ENCODE data around the gene EFNA1.

DNA sequence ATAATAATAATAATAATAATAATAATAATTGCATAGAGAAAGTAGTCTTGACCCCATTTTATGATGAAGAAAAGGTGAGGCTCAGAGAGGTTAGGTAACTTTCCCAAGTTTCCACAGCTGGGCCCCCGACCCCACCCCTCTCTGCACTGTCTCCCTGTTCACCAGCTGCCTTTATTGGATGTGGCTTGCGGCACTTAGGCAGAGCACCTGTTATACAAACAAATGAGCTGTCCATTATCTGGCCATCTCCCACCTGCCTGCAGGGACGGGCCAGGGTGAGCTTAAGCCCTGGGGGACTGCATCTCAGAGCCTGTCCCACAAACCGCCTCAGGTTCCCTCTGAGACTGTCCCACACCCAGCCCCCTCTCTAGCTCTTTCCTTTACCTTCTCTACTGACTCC, 10.1 kb upstream of the EFNA1 start:
- TF ChIP-seq, protein P1, sequence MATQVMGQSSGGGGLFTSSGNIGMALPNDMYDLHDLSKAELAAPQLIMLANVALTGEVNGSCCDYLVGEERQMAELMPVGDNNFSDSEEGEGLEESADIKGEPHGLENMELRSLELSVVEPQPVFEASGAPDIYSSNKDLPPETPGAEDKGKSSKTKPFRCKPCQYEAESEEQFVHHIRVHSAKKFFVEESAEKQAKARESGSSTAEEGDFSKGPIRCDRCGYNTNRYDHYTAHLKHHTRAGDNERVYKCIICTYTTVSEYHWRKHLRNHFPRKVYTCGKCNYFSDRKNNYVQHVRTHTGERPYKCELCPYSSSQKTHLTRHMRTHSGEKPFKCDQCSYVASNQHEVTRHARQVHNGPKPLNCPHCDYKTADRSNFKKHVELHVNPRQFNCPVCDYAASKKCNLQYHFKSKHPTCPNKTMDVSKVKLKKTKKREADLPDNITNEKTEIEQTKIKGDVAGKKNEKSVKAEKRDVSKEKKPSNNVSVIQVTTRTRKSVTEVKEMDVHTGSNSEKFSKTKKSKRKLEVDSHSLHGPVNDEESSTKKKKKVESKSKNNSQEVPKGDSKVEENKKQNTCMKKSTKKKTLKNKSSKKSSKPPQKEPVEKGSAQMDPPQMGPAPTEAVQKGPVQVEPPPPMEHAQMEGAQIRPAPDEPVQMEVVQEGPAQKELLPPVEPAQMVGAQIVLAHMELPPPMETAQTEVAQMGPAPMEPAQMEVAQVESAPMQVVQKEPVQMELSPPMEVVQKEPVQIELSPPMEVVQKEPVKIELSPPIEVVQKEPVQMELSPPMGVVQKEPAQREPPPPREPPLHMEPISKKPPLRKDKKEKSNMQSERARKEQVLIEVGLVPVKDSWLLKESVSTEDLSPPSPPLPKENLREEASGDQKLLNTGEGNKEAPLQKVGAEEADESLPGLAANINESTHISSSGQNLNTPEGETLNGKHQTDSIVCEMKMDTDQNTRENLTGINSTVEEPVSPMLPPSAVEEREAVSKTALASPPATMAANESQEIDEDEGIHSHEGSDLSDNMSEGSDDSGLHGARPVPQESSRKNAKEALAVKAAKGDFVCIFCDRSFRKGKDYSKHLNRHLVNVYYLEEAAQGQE (IDR thresholded peaks at IDR 0.05; ENCODE audit: insufficient read depth in 1 of 2, low read depth in 2 of 2, low read length in 2 of 2): no peak
- TF ChIP-seq SIN3A (IDR thresholded peaks at IDR 0.05; ENCODE audit: borderline replicate concordance, insufficient read depth, low read length) (no peak), FOXP2 (optimal IDR thresholded peaks at IDR 0.05; ENCODE audit: borderline replicate concordance, extremely low read depth, extremely low read length, insufficient read depth) (no peak), POLR2AphosphoS5 (IDR thresholded peaks at IDR 0.05; ENCODE audit: low read depth, low read length) (no peak)

Data from PFSK-1 (cell line).